8988T (cell line): Measurements from ENCODE around the gene PNPT1.
"Not testable (repeated sequence)": the region's sequence is repeated elsewhere in the genome, so short reads cannot be mapped to it uniquely, and the experiment has no call there.

ENCODE experiments used
- DNase-seq: peaks from one replicate; pipeline ENCODE4 v3.0.0; 2011

Gene PNPT1

DNA sequence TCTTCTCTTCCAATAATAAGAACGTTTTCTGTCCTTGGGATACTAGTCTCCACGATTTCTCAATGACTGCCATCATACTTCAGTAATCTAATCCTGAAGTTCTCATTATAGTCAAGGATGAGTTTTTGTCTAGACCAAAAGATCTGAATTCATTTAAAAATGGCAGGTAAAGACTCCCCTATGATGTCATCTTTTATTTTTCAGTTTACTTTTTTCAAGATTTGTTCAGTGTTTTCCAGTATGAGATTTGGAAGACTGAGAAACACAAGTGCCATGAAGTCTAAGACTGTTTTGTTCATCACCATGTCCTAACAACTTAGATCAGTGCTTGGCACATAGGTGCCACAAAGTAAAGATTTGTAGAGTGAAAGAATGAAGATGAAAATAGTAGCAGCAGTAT is 40.4 kb downstream of the PNPT1 start:
- DNase-seq = no peak

DNA sequence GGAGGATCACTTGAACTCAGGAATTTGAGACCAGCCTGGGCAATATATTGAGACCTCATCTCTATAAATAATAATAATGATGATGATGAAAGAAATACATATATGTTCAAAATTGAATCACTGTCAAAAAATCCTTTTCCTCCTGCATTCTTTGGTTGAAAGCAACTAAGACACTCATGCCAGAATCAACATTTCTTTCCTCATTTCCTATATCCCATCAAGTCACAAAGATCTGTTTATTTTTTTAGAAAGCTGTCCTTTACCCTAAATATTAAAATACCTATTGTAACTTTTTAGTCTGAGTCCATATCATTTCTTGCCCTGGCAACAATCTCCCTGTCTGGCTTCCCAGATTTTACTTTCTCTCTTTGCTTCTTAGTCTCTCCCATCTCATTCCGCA is 44.4 kb downstream of the PNPT1 start:
- DNase-seq = no peak

DNA sequence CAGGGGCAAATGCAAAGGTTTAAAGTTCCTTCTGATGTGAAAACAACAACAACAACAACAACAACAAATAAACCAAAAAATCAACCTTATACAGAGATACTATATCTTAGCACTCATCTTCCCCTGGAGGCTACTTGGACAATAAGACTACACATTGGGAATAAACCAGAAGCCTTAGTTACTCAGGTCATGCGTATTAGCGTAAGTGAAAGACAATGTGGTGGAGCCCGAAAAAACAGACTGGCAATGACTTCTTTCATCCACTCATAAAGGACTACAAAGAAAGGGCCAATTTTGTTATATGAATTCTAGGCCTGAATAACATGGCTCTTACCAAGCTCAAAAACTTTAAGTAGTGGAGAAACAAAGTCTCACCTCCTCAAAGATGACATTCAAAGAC is 56.8 kb downstream of the PNPT1 start:
- no peak for DNase-seq

DNA sequence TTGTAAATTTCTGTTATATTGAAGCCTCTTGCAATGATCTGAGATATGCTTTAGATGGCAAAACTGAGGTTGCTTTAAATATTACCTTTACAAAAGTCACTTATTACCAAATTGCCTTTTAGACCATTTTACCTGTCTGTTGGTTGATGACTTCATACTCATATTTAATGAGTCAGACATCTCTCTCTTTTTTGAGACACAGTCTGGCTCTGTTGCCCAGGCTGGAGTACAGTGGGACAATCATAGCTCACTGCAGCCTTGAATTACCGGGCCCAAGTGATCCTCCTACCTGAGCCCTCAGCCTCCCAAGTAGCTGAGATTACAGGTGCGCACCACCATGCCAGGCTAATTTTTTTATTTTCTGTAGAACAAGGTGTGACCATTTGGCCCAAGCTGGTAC is 64.7 kb downstream of the PNPT1 start:
- DNase-seq = no peak

DNA sequence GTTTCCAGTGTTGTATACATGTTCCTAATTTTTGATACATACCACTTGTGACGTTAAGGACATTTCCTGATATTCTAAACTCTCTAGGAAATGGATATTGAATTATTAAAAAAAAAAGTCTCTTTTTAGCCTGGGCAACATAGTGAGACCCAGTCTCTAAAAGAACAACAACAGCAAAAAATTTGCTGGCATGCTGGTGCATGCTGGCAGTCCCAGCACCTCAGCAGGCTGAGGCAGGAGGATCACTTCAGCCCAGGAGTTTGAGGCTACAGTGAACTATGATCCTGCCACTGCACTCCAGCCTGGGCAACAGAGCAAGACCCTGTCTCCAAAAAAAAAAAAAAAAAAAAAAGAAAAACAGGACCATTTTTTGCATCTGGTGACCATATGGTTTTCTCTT is 65.7 kb downstream of the PNPT1 start:
- no peak for DNase-seq

DNA sequence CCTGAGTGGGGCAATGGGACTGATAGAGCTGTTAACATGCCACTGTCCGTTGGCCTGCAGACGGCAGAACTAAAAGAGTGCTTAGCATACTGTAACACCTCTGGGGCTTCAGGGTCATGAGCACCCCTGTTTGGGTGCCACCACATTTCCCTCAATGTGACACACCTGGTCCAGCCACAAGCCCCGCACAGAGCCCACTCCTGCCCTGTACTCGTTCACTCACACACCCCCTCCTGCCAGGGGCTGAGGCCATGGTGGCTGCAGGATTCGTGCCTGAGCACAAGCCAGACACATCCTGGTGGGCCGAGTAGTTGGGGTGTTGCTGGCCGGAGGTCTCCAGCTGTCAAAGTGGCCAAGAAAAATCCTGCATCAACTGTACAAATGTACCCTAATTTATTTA is 71.8 kb downstream of the PNPT1 start:
- no peak for DNase-seq

DNA sequence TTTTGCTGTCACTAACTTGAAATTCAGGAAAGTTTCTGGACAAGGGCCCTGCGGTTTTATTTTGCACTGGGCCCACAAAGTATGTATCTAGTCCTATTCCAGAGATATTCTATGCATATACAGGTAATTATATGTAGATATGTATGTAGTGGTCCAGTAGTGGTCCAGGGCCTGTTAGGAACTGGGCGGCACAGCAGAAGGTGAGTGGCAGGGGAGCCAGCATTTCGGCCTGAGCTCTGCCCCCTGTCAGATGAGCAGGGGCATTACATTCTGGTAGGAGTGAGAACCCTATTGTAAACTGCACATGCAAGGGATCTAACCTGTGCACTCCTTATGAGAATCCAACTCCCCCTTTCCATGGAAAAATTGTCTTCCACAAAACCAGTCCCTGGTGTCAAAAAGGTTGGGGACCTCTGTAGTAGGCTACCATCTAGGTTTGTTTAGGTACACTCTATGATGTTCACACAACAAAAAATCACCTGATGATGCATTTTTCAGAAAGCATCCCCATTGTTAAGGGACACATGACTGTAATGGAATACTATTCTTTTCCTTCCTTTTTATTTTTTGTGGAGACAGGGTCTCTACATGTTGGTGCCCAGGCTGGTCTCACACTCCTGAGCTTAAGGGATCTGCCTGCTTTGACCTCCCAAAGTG is 73.4 kb downstream of the PNPT1 start:
- DNase-seq = no peak

DNA sequence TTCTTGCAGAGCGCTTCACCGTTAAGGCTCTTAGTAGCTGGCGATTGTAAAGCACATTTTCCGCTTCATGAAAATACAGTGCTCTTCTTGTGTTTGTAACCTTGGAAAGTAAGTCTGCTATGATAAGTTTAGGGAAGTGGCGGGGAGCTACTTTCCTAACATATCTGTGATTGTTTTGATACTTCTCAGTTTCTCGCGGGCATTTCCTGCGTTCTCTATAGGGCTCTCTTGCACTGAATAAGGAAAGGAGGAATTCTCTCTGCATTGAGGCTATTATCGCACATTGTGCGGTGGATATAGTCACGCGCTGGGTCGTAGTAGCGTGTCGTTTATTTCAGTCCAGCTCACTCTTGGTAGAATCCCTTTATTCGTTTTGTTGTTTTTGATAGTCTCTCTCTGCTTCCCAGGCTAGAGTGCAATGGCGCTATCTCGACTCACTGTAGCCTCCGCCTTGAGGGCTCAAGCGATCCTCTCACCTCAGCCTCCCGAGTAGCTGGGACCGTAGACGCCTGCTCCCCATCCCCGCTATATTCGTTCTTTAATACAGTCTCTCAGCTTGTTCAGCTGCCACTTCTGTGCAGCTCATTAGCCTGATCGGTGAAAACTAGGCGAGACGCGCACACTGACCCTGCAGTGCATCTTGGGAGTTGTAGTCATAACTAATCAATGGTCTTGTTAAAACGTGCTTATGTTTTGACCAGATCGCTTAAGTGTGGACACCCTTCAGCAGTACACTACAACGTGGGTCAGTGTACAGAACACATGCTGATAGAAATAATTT is 75.2 kb downstream of the PNPT1 start:
- no peak for DNase-seq

DNA sequence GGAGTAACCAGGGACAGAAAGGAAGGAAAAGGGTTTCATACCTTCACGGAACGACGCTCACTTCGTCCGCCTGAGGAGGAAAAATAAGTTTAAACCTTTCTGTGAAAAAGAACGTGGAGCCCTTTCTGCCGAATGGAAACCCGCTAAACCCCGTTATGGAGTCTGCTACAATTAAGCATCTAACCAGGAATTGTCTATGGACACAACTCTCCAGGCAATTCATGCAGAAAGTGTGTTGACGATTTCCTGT is 75.7 kb downstream of the PNPT1 start:
- DNase-seq = no peak

DNA sequence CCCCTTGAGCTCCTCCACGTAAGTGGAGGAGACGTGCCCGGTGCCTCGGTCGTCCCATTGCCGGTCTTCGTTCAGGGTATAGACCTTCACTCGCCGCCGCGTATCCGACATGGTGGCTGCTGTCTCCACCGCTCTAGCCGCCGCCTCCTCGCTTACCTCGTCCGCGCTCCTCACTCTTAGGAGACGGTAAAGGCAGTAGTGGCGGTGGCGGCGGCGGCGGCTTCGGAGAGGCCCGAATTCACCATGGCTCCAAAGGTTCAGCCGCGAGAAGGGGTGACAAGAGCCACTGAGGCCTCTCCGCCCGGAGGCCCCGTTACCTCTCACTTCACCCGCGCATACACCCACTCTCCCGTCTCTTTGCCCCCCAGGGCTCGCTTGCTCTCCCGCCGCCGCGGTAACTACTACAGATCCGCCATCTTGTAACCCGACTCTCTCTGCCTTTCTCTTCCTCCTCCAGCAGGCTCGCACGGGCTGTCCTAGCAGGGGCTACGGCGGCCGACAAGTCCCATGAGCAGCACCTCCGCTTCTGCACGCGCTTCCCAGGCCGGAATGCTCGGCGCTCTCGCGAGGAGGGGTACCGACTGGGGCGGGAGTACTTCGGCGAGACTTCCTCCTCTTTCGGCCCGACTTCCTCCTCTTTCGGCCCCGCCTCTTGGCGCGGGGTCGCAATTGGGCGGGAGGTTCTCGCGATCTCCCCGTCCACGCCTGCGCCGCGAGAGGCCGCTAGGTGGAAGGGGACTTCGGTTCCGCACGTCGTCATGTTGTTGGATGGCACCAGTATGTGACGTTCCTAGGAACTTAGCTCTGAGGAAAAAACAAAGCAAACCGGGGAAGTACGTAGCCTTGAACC is 76.2 kb downstream of the PNPT1 start, which contains the start of gene PPP4R3B:
Gene PPP4R3B, minus strand, starts transcription at position 448 of the 850 bp plus-strand sequence. Its CDS starts 337 bp downstream, at position 111.
- peak; percentile 77 for DNase-seq

DNA sequence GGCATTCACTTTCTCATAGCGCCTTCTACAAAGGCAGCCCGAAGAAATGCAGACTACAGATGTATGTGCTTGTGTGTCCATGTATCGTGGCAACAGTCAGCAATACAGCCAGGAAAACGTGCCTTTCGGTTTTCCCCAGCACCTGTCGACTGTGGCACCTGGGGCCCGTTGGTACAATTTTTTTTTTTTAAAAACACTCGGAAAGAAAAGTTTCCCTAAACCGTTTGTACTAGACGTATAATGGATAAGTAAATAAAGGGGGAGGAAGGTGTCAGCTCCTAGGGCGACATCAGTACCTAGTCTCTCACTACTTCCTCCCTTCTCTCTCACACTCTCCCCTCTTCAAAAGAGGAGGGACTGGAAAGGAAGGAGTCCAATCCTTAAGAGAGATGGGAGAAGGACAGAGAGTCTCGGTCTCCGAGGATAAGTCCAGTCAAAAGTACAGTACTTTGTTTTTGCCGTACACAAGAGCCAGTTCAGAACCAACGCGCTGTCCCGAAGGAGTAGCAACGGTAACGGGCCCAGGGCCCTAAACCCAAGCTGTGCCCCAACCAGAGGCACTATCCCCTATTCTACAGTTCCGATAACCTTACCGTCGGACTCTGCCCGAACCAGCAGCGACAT is 77.0 kb downstream of the PNPT1 start:
- DNase-seq = no peak

DNA sequence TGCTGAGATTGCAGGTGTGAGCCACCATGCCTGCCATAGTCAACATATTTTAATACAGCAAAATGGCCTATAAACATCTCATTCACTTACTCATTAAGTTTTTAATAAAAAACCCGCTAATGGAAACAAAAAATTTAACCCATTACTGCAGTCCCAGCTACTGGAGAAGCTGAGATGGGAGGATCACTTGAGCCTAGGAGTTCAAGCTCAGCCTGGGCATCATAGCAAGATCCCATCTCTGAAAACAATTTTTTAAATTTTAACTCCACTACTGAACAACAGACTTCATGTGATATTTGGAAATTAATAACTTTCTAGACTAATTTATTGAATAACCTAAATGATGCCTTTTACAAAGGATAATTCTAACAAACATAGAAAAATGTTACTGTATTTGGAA is 81.6 kb downstream of the PNPT1 start:
- no peak for DNase-seq

DNA sequence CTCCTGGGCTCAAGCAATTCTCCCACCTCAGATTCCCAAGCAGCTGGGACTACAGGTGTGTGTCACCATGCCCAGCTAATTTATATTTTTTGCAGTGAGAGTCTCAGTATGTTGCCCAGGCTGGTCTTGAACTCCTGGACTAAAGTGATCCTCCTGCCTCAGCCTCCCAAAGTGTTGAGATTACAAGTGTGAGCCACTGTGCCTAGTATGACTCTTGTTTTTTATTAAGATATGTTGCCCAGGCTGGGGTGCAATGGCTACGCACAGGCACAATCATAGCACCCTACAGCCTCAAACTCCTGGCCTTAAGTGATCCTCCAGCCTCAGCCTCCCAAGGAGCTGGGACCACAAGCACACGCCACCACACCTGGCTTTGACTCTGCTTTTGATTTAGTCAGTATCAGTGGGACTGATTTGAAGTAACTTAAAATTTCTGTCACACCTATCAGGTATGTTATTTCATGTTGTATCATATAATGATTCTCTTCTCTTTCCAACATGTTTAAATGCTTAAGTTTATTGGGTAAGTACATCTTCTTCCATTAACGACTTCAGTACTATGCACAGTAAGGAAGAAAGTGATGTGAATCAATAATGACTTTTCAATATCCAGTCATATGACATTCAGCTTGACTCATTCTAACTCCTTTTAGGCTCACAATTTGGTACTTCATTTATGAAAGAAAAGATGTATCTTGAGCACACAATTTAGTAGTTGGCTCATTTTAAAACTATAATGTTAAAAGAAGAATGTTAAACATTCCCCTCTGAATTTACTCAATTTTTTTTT is 82.5 kb downstream of the PNPT1 start:
- DNase-seq = no peak

DNA sequence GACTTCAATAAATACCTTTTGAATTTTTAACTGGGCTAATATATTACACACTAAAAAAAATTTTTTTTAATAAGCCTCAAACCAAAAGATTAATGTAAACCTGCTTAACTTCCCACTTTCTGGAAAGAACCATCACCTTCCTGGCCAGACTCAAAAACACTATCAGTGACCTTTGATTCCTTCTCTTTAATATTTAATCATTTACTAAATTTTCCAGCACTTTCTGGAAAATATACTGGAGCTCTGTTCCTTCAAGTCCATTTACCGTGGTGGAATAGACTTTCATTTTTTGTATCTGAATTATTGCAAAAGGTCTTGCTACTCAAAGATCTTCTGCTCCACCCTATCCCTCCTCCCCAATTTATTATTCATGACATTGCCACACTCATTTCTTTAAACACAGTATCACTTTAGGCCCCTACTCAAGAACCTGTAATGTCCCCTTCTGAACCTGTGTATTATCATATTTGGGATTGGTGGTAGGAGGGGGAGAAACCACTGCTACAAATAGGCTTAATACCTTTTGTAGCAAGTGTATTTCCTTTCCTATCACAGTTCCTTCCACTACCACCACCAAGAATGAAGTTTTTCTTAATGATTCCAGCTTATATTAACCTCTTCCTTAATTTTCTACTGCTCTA is 83.6 kb downstream of the PNPT1 start:
- DNase-seq = no peak

DNA sequence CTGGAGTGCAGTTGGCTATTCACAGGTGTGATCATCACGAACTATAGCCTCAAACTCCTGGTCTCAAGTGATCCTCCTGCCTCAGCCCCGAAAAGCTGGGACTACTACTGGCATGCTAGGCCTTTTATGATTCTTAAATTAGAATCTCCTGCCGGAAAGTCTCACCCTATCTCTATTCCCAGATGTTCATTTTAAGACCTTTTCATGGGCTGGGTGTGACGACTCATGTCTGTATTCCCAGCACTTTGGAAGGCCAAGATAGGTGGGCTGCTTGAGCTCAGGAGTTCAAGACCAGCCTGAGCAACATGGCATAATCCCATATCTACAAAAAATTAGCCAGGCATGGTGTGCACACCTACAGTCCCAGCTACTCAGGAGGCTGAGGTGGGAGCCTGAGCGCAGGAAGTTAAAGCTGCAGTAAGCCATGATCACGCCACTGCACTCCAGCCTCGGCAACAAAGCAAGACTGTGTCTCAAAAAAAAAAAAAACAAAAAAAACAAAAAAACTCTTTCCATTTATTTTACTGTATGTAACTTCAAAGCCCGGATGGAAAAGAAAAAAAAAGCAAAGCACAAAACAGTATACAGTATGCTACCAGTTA is 84.3 kb downstream of the PNPT1 start:
- DNase-seq = no peak

DNA sequence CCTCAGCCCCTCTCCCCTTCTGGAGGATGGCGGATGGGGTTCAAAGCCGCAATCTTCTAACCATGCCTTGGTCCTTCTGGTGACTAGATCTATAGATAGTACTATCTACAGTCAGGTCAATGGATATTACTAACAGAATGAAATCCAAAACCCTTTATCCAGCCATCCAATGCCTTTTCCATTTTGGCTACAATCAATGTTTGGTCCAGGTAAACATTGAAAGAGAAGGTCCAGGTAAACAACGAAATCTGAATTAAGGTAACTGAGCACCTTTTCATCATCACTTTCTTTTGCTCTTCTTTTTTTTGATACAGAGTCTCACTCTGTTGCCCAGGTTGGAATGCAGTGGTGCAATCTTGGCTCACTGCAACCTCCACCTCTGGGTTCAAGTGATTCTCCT is 85.9 kb downstream of the PNPT1 start:
- no peak for DNase-seq

DNA sequence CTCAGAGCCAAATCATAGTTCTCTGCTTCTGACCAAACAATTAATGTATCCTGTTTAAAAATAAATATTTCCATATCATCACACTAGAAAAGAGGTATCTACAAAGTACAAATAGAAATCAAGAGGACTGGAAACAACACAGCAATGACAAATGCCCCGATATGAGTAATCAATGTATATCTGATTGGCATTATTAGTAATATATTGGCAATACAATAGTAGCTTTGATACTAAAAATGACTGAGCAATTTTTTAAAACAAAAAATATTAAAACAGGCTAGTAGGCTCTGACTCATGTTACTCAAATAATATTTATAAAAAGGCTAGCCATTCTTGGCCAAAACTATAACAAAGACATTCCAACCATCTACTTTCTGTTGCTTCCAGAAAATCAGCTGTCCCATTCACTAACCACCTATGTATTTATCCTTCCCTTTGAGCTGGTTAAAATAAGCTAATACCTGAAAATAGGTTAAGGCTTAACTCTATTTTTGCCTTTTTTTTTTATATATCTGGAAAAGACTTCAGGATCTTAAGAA is 89.5 kb downstream of the PNPT1 start:
- no peak for DNase-seq

DNA sequence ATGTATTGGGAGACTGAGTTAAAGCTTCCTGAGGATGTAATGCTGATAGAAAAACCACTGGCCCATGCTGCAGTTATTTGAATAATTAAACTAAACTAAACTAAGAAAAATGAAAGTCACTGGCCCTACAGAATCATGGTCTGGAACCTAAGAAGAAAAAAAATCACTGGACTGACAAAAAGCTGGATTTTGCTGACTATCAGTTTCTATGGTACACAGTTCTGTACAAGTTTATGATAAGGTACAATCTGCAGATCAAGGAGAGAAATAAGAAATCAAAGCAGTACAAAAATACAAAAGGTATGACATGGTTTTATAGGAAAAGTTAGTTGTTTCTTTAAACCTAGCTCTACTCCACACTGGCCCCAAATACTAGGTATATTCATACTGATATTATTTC is 91.8 kb downstream of the PNPT1 start:
- no peak for DNase-seq

DNA sequence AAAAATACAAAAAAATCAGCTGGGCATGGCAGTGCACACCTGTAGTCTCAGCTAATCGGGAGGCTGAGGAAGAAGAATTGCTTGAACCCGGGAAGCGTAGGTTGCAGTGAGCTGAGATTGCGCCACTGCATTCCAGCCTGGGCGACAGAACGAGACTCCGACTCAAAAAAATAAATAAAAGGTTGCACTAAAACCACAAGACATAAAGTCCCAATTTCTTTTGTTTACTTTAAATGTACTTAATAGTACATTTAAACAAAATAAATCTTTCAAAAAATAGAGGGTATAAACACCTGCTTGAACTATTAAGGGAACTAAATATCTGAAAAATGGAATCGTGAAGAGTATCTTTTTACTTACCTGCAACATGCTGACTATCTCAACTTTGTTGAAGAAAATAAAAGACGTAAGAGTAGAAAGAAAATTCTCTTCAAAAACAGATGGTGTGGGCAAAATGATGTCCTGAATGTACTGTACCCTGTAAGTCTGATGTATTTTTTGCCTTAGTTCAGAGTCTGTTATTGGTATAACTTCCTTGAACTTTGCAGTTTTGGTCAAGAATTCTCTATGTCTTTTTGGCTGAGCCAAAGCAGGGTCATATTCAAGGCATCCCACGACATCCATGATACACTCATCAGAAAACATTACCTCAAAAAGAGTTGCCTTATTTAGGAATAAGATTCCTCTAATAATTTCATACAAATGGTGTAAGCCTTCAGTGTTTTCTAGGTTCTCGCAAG is 95.4 kb downstream of the PNPT1 start:
- DNase-seq = no peak

DNA sequence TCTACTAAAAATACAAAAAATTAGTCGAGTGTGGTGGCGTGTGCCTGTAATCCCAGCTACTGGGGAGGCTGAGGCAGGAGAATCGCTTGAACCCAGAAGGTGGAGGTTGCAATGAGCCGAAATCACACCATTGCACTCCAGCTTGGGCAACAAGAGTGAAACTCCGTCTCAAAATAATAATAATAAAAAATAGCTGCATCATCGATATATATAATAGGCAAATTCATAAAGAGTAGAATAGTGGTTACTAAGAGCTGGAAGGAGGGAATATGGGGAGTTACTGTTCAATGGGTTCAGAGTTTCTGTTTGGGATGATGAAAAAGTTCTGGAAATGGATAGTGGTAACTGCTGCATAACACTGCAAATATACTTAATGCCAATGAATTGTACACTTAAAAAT is 96.8 kb downstream of the PNPT1 start:
- DNase-seq = not testable (repeated sequence)

DNA sequence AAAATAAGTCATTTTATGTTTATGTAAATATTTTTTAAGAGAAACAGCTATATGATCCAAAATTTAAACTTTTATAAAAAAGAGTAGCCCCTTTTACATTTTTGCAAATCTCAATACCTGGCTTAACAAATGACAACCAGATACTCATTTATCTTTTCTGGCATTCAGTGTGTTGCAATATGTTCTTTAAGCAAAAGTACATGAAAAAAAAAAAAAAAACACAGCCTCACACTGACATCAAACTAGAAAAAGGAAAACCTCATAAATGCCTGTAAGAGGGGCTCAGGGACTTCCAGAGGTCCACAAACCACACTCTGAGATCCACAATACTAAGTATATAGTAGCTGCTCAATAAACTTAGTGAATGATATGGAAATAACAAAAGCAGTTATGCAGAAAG is 98.1 kb downstream of the PNPT1 start:
- DNase-seq = no peak
